Measurements from ENCODE around the gene CDKN2D. TPM values are rescaled to one million over a fixed set of nuclear protein-coding genes. Genes with fewer than 3 reads are reported as not detected.

Gene CDKN2D
- total and polyA plus RNA-seq, 10 of the 15 experiments (the other 5 are each of a cell fraction or from before 2014, with no cell fraction given), result 0.53 to 17.2 (median 6.7) TPM

DNA sequence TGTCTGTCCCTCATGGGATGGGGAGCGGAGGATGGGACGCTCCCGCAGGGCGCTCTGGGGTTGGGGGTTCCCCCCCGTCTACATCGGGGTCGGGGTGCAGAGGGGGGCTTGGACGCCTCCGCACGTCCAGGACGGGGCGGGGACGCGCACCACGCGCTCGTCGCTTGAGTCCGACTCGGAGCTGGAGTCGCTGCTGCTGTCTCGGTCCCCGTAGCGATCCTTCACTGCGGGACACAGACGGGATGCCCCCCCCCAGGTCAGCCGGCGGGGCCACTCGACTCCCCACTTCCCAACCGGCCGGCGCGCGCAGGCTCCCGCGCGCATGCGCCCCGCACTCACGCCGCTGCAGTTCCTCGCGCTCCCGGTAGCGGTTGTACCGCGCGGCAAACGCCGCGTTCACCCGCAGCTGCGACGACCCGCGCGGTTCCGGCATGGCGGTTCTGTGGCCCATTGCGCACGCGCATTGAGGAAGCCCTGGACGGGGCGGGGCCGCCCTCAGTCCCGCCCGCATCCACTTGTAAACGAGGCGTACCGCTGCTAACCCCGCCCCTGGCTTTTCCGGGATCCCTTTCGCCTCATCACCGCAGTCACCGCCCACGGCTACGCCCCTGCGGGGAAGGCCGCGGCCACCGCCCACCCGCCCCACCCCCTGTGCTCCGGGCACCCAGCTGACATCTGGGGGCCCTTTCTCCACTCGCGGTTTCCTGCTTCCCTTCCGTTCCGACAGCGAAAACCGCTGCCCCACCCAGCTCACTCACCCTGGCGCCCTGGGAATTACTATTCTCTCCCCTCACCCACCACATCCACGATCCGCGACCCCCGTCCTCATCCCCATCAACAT is 3.0 kb downstream of the CDKN2D start, which contains the start of gene KRI1 (continued):
- TF ChIP-seq, protein P1, sequence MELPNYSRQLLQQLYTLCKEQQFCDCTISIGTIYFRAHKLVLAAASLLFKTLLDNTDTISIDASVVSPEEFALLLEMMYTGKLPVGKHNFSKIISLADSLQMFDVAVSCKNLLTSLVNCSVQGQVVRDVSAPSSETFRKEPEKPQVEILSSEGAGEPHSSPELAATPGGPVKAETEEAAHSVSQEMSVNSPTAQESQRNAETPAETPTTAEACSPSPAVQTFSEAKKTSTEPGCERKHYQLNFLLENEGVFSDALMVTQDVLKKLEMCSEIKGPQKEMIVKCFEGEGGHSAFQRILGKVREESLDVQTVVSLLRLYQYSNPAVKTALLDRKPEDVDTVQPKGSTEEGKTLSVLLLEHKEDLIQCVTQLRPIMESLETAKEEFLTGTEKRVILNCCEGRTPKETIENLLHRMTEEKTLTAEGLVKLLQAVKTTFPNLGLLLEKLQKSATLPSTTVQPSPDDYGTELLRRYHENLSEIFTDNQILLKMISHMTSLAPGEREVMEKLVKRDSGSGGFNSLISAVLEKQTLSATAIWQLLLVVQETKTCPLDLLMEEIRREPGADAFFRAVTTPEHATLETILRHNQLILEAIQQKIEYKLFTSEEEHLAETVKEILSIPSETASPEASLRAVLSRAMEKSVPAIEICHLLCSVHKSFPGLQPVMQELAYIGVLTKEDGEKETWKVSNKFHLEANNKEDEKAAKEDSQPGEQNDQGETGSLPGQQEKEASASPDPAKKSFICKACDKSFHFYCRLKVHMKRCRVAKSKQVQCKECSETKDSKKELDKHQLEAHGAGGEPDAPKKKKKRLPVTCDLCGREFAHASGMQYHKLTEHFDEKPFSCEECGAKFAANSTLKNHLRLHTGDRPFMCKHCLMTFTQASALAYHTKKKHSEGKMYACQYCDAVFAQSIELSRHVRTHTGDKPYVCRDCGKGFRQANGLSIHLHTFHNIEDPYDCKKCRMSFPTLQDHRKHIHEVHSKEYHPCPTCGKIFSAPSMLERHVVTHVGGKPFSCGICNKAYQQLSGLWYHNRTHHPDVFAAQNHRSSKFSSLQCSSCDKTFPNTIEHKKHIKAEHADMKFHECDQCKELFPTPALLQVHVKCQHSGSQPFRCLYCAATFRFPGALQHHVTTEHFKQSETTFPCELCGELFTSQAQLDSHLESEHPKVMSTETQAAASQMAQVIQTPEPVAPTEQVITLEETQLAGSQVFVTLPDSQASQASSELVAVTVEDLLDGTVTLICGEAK (IDR thresholded peaks at IDR 0.05; ENCODE audit: borderline replicate concordance), result no peak
- TF ChIP-seq MEF2A (IDR thresholded peaks at IDR 0.05; ENCODE audit: insufficient read depth, low read depth, low read length), result 0 out of 2 replicates have a peak, but pooled peaks have one; percentile 6
- TF ChIP-seq, protein P2, sequence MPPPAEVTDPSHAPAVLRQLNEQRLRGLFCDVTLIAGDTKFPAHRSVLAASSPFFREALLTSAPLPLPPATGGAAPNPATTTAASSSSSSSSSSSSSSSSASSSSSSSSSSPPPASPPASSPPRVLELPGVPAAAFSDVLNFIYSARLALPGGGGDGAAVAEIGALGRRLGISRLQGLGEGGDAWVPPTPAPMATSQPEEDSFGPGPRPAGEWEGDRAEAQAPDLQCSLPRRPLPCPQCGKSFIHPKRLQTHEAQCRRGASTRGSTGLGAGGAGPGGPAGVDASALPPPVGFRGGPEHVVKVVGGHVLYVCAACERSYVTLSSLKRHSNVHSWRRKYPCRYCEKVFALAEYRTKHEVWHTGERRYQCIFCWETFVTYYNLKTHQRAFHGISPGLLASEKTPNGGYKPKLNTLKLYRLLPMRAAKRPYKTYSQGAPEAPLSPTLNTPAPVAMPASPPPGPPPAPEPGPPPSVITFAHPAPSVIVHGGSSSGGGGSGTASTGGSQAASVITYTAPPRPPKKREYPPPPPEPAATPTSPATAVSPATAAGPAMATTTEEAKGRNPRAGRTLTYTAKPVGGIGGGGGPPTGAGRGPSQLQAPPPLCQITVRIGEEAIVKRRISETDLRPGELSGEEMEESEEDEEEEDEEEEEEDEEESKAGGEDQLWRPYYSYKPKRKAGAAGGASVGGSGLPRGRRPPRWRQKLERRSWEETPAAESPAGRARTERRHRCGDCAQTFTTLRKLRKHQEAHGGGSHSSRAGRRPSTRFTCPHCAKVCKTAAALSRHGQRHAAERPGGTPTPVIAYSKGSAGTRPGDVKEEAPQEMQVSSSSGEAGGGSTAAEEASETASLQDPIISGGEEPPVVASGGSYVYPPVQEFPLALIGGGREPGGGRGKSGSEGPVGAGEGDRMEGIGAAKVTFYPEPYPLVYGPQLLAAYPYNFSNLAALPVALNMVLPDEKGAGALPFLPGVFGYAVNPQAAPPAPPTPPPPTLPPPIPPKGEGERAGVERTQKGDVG (CRISPR knock-in tag; IDR thresholded peaks at IDR 0.05), result no peak
- TF ChIP-seq POLR2AphosphoS2 (IDR thresholded peaks at IDR 0.05; ENCODE audit: low read depth, low read length), result peak; percentile 80; the same call in 1 of the 2 replicates
- TF ChIP-seq CHD2 (IDR thresholded peaks at IDR 0.05; ENCODE audit: borderline replicate concordance, low read depth, low read length), result no peak; the same call in 1 of the 2 replicates
- no peak for TF ChIP-seq FOS (IDR thresholded peaks at IDR 0.05; ENCODE audit: borderline replicate concordance, extremely low read depth, insufficient read length)
- peak; percentile 45 for TF ChIP-seq TCF3 (IDR thresholded peaks at IDR 0.05; ENCODE audit: borderline replicate concordance, insufficient read depth, low read depth, low read length)
- TF ChIP-seq TCF7 (IDR thresholded peaks at IDR 0.05; ENCODE audit: borderline replicate concordance), result no peak
- TF ChIP-seq, protein P3, sequence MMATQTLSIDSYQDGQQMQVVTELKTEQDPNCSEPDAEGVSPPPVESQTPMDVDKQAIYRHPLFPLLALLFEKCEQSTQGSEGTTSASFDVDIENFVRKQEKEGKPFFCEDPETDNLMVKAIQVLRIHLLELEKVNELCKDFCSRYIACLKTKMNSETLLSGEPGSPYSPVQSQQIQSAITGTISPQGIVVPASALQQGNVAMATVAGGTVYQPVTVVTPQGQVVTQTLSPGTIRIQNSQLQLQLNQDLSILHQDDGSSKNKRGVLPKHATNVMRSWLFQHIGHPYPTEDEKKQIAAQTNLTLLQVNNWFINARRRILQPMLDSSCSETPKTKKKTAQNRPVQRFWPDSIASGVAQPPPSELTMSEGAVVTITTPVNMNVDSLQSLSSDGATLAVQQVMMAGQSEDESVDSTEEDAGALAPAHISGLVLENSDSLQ (IDR thresholded peaks at IDR 0.05), result no peak
- peak; percentile 76; the same call in 1 of the 2 replicates for TF ChIP-seq RB1 (IDR thresholded peaks at IDR 0.05; ENCODE audit: borderline replicate concordance)
- TF ChIP-seq CREB1 (IDR thresholded peaks at IDR 0.05; ENCODE audit: low read depth), result peak; percentile 87
- TF ChIP-seq NBN (IDR thresholded peaks at IDR 0.05), result 0 out of 2 replicates have a peak, but pooled peaks have one; percentile 54
- peak; percentile 8; the same call in 1 of the 2 replicates for TF ChIP-seq SPI1 (IDR thresholded peaks at IDR 0.05; ENCODE audit: borderline replicate concordance, insufficient read depth, low read depth, low read length)
- peak; percentile 62 for TF ChIP-seq EED (IDR thresholded peaks at IDR 0.05; ENCODE audit: low read depth)
- TF ChIP-seq, protein P4, sequence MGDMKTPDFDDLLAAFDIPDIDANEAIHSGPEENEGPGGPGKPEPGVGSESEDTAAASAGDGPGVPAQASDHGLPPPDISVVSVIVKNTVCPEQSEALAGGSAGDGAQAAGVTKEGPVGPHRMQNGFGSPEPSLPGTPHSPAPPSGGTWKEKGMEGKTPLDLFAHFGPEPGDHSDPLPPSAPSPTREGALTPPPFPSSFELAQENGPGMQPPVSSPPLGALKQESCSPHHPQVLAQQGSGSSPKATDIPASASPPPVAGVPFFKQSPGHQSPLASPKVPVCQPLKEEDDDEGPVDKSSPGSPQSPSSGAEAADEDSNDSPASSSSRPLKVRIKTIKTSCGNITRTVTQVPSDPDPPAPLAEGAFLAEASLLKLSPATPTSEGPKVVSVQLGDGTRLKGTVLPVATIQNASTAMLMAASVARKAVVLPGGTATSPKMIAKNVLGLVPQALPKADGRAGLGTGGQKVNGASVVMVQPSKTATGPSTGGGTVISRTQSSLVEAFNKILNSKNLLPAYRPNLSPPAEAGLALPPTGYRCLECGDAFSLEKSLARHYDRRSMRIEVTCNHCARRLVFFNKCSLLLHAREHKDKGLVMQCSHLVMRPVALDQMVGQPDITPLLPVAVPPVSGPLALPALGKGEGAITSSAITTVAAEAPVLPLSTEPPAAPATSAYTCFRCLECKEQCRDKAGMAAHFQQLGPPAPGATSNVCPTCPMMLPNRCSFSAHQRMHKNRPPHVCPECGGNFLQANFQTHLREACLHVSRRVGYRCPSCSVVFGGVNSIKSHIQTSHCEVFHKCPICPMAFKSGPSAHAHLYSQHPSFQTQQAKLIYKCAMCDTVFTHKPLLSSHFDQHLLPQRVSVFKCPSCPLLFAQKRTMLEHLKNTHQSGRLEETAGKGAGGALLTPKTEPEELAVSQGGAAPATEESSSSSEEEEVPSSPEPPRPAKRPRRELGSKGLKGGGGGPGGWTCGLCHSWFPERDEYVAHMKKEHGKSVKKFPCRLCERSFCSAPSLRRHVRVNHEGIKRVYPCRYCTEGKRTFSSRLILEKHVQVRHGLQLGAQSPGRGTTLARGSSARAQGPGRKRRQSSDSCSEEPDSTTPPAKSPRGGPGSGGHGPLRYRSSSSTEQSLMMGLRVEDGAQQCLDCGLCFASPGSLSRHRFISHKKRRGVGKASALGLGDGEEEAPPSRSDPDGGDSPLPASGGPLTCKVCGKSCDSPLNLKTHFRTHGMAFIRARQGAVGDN (IDR thresholded peaks at IDR 0.05), result peak; percentile 77; the same call in 1 of the 2 replicates
- peak; percentile 56; the same call in 1 of the 2 replicates for TF ChIP-seq SMAD5 (IDR thresholded peaks at IDR 0.05; ENCODE audit: low read depth)

Measured in GM12878 (cell line).